ENCODE results near the gene FRRS1L.

Gene FRRS1L

GRCh38 chr9:109101202-109101595, 65.8 kb downstream of the FRRS1L start:
- no peak for DNase-seq

GRCh38 chr9:109100543-109101201, 66.4 kb downstream of the FRRS1L start:
- no peak for DNase-seq

DNA sequence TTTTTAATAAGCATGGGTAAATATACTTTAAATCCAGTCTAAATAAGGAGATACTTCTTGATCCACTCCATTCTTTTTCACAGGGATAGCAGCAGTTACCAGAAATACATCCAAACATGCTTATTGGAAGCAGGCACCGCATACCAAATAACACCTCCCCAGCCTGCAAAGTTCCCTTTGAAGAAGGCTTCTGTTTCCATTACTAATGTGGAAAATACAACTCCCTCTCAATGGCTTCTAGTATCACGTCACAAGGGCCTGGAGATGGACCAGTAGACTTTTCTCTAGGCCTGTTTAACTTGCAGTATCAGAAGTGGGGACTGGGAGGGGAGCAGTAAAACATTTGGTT, 68.1 kb downstream of the FRRS1L start:
- no peak for DNase-seq

DNA sequence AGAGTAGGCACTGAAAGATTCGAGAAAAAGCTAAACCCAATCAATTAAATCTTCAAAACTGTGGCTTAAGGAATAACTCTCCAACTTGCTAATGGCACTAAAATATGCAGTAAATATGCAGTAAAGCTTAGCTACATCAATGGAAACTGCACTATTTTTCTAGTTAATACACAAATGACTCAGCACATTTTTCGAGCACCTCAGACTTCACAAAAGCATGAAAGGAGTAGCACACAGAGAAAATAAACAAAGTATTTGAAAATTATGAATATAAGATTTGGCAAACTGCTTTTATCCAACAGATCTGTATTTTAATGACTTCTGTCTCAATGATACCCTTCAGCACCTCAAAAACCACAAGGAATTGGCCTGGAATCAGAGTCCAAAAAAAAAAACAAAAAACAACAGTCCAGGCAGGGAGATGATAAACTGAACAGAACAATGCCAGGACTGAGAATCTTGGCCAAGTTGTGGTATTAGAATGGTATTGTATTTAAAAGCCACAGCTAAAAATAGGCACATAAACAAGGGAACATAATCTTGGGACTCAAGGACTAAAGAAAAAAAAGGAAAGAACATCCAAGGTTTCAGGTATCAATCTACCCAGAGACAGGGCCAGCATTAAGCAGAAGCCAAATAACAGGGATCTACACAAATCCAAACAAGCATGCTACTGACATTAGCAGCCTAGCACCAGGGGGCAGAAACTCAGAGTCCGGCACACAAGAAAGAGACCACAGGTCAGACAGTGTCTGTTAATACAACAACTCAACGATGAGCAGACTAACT, 68.7 kb downstream of the FRRS1L start:
- no peak for DNase-seq

DNA sequence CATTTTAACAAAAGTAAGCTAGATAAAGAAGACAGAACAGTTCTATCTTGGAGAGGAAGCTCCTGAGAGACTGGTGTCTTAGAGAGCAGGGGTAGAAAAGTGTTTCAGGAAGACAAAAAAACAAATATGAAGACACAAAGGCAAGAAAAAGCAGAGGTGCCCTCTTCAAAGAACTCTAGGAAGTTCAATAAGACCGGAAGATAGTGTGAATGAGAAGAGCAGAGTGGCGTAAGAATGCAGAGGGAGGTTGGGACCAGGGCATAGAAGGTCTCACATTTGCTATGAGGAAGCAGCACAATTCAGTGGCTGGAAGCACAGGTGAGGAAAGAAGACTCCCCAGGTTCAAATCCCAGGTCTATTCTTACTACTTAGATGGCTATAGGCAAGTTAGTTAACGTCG, 69.9 kb downstream of the FRRS1L start:
- no peak for DNase-seq

- DNase-seq, result no peak
Measured at GRCh38 chr9:109095321-109095720, 71.7 kb downstream of the FRRS1L start.

- no peak for DNase-seq
Measured at GRCh38 chr9:109094268-109094667, 72.8 kb downstream of the FRRS1L start.

DNA sequence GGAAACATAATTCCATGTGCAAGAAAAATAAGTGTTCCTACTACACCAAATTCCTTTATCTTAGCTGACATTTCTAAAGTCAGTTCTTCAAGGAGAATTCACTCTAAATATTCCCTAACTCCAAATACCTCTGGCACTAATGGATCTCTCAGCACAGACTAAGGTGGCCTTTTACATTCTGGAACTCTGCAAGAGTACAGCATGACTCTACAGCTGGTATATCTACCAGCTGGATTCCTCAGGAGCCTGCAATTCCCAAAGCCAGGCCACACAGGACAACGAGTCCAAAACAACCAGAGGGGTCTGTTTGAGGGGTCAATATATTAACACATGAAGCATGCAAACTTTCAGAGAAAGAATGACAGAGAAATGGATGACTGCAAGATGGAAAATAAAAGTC, 74.5 kb downstream of the FRRS1L start:
- no peak for DNase-seq

DNA sequence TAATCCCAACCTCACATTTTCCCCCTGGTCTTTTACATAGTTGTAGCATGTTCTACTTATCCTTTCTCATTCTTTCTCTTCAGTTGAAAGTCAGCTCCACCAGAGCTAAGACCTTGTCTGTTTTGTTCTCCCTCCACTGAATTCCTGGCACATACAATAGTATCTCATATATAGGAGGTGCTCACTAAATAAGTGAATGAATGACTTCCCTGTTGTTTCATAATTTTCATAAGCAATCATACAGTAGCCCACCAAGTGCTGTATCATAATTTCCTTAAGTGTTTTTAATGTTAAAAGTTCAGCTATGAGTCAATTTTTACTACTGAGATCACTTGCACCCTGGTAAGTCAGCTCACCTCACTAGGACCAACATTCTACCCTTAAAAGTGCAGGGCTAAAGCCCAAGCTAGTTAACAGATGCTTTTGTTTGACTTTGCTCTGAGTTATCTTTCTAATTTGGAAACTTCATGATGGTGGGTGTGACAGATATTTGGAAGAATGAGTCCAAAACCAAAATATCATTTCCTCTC, 74.9 kb downstream of the FRRS1L start:
- DNase-seq, result no peak

DNA sequence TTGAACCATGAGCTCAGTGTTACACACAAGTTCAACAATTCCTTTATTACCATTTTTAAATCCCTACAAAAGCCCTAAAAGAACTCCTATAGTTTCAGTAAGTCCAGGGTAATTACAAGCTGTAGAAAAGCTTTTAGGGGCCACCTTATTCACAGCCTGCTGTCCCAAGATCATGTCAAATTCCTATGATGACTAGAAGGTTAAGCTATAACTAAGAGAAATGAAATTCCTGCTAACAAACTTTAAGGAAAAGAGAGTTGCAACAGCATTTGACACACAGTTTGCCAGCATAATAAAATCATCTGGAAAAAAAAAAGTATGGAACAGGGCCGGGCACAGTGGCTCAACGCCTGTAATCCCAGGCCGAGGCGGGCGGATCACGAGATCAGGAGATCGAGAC, 78.8 kb downstream of the FRRS1L start:
- no peak for DNase-seq

DNA sequence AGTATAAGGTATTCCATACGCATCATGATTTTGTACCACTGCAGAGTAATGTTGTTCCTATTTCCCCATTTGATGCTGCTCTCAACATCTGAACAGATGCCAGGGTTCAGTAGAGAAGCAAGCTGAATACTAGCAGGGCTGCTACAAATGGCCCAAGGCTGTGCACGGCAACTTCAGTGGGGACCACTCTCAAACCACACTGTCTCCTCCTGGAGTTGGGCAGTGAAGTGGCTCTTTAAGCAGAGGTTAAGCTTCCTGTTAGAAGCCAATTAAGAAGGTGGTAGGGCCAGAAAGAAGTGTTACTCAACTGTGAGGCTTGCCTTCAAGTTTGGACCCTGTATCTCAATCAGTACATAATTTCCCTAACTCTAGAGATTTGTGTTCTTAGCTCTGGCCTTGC, 79.3 kb downstream of the FRRS1L start:
- DNase-seq, result no peak

DNA sequence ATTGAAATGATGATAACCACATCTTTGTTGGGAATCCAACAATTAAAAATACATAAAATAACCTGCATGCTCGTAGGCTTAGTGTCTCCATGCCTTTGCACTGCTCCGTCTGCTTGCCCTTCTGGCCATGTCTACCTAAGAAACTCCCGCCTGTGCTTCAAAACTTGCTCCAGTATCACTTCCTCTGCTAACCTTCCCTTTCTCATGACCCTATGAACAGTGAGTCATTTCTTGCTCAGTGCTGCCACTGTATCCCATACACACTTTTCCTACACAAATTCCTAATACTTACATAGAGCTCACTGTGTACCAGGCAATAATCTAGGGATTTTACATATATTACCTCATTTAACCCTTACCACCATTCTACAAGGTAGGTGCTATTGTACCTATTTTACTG, 80.8 kb downstream of the FRRS1L start:
- no peak for DNase-seq

GRCh38 chr9:109085510-109085909, 81.5 kb downstream of the FRRS1L start:
- DNase-seq, result no peak

DNA sequence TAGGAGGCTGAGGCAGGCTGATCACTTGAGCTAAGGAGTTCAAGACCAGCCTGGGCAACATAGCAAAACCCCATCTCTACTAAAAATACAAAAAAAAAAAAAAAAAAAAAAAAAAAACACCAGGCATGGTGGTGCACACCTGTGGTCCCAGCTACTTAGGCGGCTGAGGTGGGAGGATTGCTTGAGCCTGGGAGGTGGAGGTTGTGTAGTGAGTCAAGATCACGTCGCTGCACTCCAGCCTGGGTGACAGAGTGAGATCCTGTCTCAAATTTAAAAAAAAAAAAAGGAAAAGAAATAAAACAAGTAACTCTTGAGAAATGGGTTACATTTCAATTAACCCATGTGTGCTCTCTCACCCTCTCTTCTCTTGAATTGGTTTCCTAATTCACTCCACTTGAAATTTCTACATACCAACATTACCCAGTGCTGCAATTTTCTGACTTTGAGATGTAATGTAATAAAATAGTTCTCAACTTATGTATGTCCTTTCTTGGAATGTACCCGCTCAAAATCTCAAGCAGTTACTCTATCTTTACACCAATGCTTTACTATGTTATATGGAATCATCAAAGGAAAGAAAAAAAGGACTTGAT, 83.1 kb downstream of the FRRS1L start:
- no peak for DNase-seq

- DNase-seq, result no peak
Measured at GRCh38 chr9:109083141-109083540, 83.9 kb downstream of the FRRS1L start.

GRCh38 chr9:109082091-109082620, 84.9 kb downstream of the FRRS1L start:
- no peak for DNase-seq
